Neural cell (in vitro differentiated cells): ENCODE results near the gene ALOX5AP. TPM values are rescaled to one million over a fixed set of nuclear protein-coding genes. Genes with fewer than 3 reads are reported as not detected.

Experiments used
- H2AFZ ChIP-seq: fragments of 200-600, 300-800 bp; sonication (generic), shearing (Covaris generic); 2 replicates; pipeline ENCODE4 v1.6.0; 2014; ENCODE audit warnings: low read depth, mild to moderate bottlenecking, antibody characterized with exemption, low read length, moderate library complexity
- H3F3A ChIP-seq: fragments of 200-600 bp; shearing (Covaris generic); 2 replicates; pipeline ENCODE4 v1.6.1; 2016; ENCODE audit warnings: mild to moderate bottlenecking, moderate library complexity, mixed read lengths, antibody characterized with exemption, low read length; ENCODE audit not compliant: insufficient read depth, poor library complexity, severe bottlenecking
- H3K27ac ChIP-seq: fragments of 200-600, 300-800 bp; sonication (generic), shearing (Covaris generic); 2 replicates; pipeline ENCODE4 v1.5.1; 2014; ENCODE audit warnings: mild to moderate bottlenecking, low read length, moderate library complexity
- H3K27me3 ChIP-seq: fragments of 300-800, 200-600 bp; sonication (generic), shearing (Covaris generic); 2 replicates; pipeline ENCODE4 v1.6.0; 2014; ENCODE audit warnings: mild to moderate bottlenecking, low read depth, low read length, moderate library complexity; ENCODE audit not compliant: insufficient read depth
- H3K36me3 ChIP-seq: fragments of 300-800, 200-600 bp; sonication (generic), shearing (Covaris generic); 2 replicates; pipeline ENCODE4 v1.5.1; 2014; ENCODE audit warnings: mild to moderate bottlenecking, antibody characterized with exemption, low read length, moderate library complexity; ENCODE audit not compliant: insufficient read depth
- H3K4me2 ChIP-seq: fragments of 300-800, 200-600 bp; sonication (generic), shearing (Covaris generic); 2 replicates; pipeline ENCODE4 v1.6.0; 2014; ENCODE audit warnings: mild to moderate bottlenecking, low read length
- H3K4me3 ChIP-seq: fragments of 300-800, 200-600 bp; sonication (generic), shearing (Covaris generic); 2 replicates; pipeline ENCODE4 v1.5.1; 2014; ENCODE audit warnings: mild to moderate bottlenecking, low read length, moderate library complexity
- H3K79me2 ChIP-seq: fragments of 200-600 bp; shearing (Covaris generic); replicated peaks from 2 replicates; pipeline ENCODE4 v1.6.0; 2014; ENCODE audit warnings: mild to moderate bottlenecking, low read length, moderate library complexity; ENCODE audit not compliant: insufficient read depth
- H3K9ac ChIP-seq: fragments of 300-800, 200-600 bp; sonication (generic), shearing (Covaris generic); 2 replicates; pipeline ENCODE4 v1.6.1; 2016; ENCODE audit warnings: mild to moderate bottlenecking, low read length, mixed read lengths
- H3K9me2 ChIP-seq: fragments of 200-600 bp; shearing (Covaris generic); 2 replicates; pipeline ENCODE4 v1.6.1; 2016; ENCODE audit warnings: mild to moderate bottlenecking, low read length, mixed read lengths; ENCODE audit not compliant: insufficient read depth
- H3K9me3 ChIP-seq: fragments of 200-600, 300-800 bp; sonication (generic), shearing (Covaris generic); 2 replicates; pipeline ENCODE4 v1.6.1; 2016; ENCODE audit warnings: mild to moderate bottlenecking, mixed run types, low read length, moderate library complexity, mixed read lengths
- H4K20me1 ChIP-seq: fragments of 200-600 bp; shearing (Covaris generic); 2 replicates; pipeline ENCODE4 v1.6.1; 2016; ENCODE audit warnings: mild to moderate bottlenecking, mixed run types; ENCODE audit not compliant: insufficient read depth
- EP300 ChIP-seq: fragments of 450-650 bp; conservative IDR thresholded peaks from 2 replicates; pipeline ENCODE4 v1.6.1; 2014; ENCODE audit warnings: antibody characterized with exemption, mild to moderate bottlenecking, moderate library complexity; ENCODE audit not compliant: poor library complexity, severe bottlenecking
- EZH2 ChIP-seq: fragments of 200-600, 300-800 bp; shearing (Covaris generic), sonication (generic); IDR thresholded peaks from 2 replicates; pipeline ENCODE4 v1.6.1; 2014; ENCODE audit warnings: antibody characterized with exemption, low read length, borderline replicate concordance, mild to moderate bottlenecking; ENCODE audit not compliant: insufficient read depth, poor library complexity, severe bottlenecking
- MXI1 ChIP-seq: fragments of 450-650 bp; conservative IDR thresholded peaks from 2 replicates; pipeline ENCODE4 v1.6.1; 2014; ENCODE audit warnings: antibody characterized with exemption, mild to moderate bottlenecking; ENCODE audit not compliant: poor library complexity, severe bottlenecking
- POLR2AphosphoS5 ChIP-seq: IDR thresholded peaks from 2 replicates; pipeline ENCODE4 v1.6.1; 2012
- RAD21 ChIP-seq: fragments of 450-650 bp; conservative IDR thresholded peaks from 2 replicates; pipeline ENCODE4 v1.6.1; 2014; ENCODE audit warnings: antibody characterized with exemption, mild to moderate bottlenecking, moderate library complexity
- REST ChIP-seq: IDR thresholded peaks from 2 replicates; pipeline ENCODE4 v1.6.1; 2012; ENCODE audit warnings: borderline replicate concordance
- SMC3 ChIP-seq: fragments of 450-650 bp; conservative IDR thresholded peaks from 2 replicates; pipeline ENCODE4 v1.6.1; 2014; ENCODE audit warnings: antibody characterized with exemption, mild to moderate bottlenecking, moderate library complexity; ENCODE audit not compliant: poor library complexity
- TAF1 ChIP-seq: IDR thresholded peaks from 2 replicates; pipeline ENCODE4 v1.6.1; 2012; ENCODE audit warnings: low read depth
- polyA plus RNA-seq: library from polyadenylated mRNA; depleted of rRNA; stranded (reverse); fragments of >200 nt; gene quantifications from 2 replicates; pipeline ENCODE4 v1.2.3, GENCODE V29; 2014
- TF ChIP-seq, protein P1 (sequence below): fragments of 450-650 bp; IDR thresholded peaks from 2 replicates; pipeline ENCODE4 v1.5.1; 2014; ENCODE audit warnings: antibody characterized with exemption, mild to moderate bottlenecking, moderate library complexity; ENCODE audit not compliant: poor library complexity, severe bottlenecking

Gene ALOX5AP
- polyA plus RNA-seq, 1 donor from 2014 or later: not detected

GRCh38 chr13:30810801-30811200 lies 75.5 kb downstream of the ALOX5AP start:
- H3K27me3 ChIP-seq: no peaks in the 10 kb centered on the region
- no peak overlapping the region for H3K4me3 ChIP-seq
- H3K4me2 ChIP-seq: no peak overlapping the region
- H3K27ac ChIP-seq: no peak overlapping the region
- no peak overlapping the region for H3K9ac ChIP-seq
- H3K9me2 ChIP-seq: no peaks in the 10 kb centered on the region
- no peak overlapping the region for H2AFZ ChIP-seq
- no peaks in the 10 kb centered on the region for H3K9me3 ChIP-seq
- H4K20me1 ChIP-seq: no peaks in the 10 kb centered on the region
- no peak for TF ChIP-seq POLR2AphosphoS5
- no peak for TF ChIP-seq REST
- no peak for TF ChIP-seq TAF1
- TF ChIP-seq MXI1: no peak
- TF ChIP-seq EZH2: no peak
- TF ChIP-seq, protein P1, sequence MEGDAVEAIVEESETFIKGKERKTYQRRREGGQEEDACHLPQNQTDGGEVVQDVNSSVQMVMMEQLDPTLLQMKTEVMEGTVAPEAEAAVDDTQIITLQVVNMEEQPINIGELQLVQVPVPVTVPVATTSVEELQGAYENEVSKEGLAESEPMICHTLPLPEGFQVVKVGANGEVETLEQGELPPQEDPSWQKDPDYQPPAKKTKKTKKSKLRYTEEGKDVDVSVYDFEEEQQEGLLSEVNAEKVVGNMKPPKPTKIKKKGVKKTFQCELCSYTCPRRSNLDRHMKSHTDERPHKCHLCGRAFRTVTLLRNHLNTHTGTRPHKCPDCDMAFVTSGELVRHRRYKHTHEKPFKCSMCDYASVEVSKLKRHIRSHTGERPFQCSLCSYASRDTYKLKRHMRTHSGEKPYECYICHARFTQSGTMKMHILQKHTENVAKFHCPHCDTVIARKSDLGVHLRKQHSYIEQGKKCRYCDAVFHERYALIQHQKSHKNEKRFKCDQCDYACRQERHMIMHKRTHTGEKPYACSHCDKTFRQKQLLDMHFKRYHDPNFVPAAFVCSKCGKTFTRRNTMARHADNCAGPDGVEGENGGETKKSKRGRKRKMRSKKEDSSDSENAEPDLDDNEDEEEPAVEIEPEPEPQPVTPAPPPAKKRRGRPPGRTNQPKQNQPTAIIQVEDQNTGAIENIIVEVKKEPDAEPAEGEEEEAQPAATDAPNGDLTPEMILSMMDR: no peak
- TF ChIP-seq SMC3: no peak
- TF ChIP-seq EP300: no peak
- TF ChIP-seq RAD21: no peak
- H3K36me3 ChIP-seq: no peaks in the 10 kb centered on the region
- no peaks in the 10 kb centered on the region for H3F3A ChIP-seq
- no peaks in the 10 kb centered on the region for H3K79me2 ChIP-seq

Other genes starting within 250 kb of the ALOX5AP start
- gene USPL1, start 117.6 kb upstream of the ALOX5AP start, polyA plus RNA-seq: 60.1 and 67.1 TPM in 2 replicates
- gene MEDAG, start 170.7 kb downstream of the ALOX5AP start, polyA plus RNA-seq: not detected in 2 replicates
- not detected in 2 replicates for gene TEX26, start 197.1 kb downstream of the ALOX5AP start, polyA plus RNA-seq